WTC11 (cell line): Measurements from ENCODE around the gene C1QC. TPM values are rescaled to one million over a fixed set of nuclear protein-coding genes. Genes with fewer than 3 reads are reported as not detected.
A peak's percentile ranks its signal among the peaks of the same experiment; 100 is the strongest.
"Not testable (repeated sequence)": the region's sequence is repeated elsewhere in the genome, so short reads cannot be mapped to it uniquely, and the experiment has no call there.

Source experiments
- ATAC-seq: fragments of 200-7000 bp; cut with Tn5 transposase; 2 replicates; pipeline ENCODE4 v1.10.0; 2021; ENCODE audit warnings: mild to moderate bottlenecking, moderate library complexity
- CTCF ChIA-PET: fragments of 300-600 bp; sonication (Branson Sonifier 250); formaldehyde crosslinking; loops from one replicate; lab custom pipeline; 2021; ENCODE audit warnings: antibody characterized with exemption; lab: Charles Lee
- POLR2A ChIA-PET: fragments of 350-600 bp; sonication (Branson Sonifier 250); formaldehyde crosslinking; loops from one replicate; lab custom pipeline; 2021; ENCODE audit warnings: antibody characterized with exemption; lab: Charles Lee
- DNase-seq: peaks from one replicate; pipeline ENCODE4 v3.0.0; 2021; ENCODE audit warnings: low spot score
- H3K27ac Mint-ChIP-seq: 2 replicates; pipeline ENCODE4 v1.8.0; 2021; ENCODE audit warnings: mixed read lengths
- H3K27me3 Mint-ChIP-seq: 2 replicates; pipeline ENCODE4 v1.8.0; 2021; ENCODE audit warnings: low read depth, mild to moderate bottlenecking, moderate library complexity, mixed read lengths
- H3K36me3 Mint-ChIP-seq: 2 replicates; pipeline ENCODE4 v1.8.0; 2021; ENCODE audit warnings: mixed read lengths
- H3K4me1 Mint-ChIP-seq: 2 replicates; pipeline ENCODE4 v1.8.0; 2022; ENCODE audit warnings: mixed read lengths
- H3K4me3 Mint-ChIP-seq: 2 replicates; pipeline ENCODE4 v1.8.0; 2021; ENCODE audit warnings: mild to moderate bottlenecking, moderate library complexity, mixed read lengths
- H3K9me3 Mint-ChIP-seq: 2 replicates; pipeline ENCODE4 v1.8.0; 2021; ENCODE audit warnings: mixed read lengths
- ATF1 ChIP-seq: sonication (generic); formaldehyde crosslinking; IDR thresholded peaks from 2 replicates; pipeline ENCODE4 v1.8.1; 2023; ENCODE audit warnings: mild to moderate bottlenecking, moderate library complexity, missing genetic modification reagents
- MXD4 ChIP-seq: fragments of 250-450 bp; sonication (Bioruptor Pico); IDR thresholded peaks from 2 replicates; pipeline ENCODE4 v1.8.0; 2021; ENCODE audit warnings: mild to moderate bottlenecking, moderate library complexity, borderline replicate concordance
- NFE2L1 ChIP-seq: sonication (generic); formaldehyde crosslinking; IDR thresholded peaks from 2 replicates; pipeline ENCODE4 v1.8.1; 2023; ENCODE audit warnings: missing genetic modification reagents
- SMAD3 ChIP-seq: sonication (generic); formaldehyde crosslinking; IDR thresholded peaks from 2 replicates; pipeline ENCODE4 v1.8.0; 2022; ENCODE audit warnings: missing genetic modification reagents, mild to moderate bottlenecking, borderline replicate concordance
- ZNF232 ChIP-seq: sonication (generic); formaldehyde crosslinking; IDR thresholded peaks from 2 replicates; pipeline ENCODE4 v1.8.0; 2022; ENCODE audit warnings: mild to moderate bottlenecking, missing genetic modification reagents
- ZNF396 ChIP-seq: fragments of 250-450 bp; sonication (Bioruptor Pico); IDR thresholded peaks from 2 replicates; pipeline ENCODE4 v1.8.0; 2021; ENCODE audit warnings: mild to moderate bottlenecking, moderate library complexity, borderline replicate concordance
- ZNF416 ChIP-seq: fragments of 250-450 bp; sonication (Bioruptor Pico); IDR thresholded peaks from 2 replicates; pipeline ENCODE4 v1.9.0; 2021; ENCODE audit warnings: mild to moderate bottlenecking, inconsistent platforms
- total RNA-seq: library from RNA; stranded (reverse); gene quantifications from 3 replicates; pipeline ENCODE4 v1.2.3, GENCODE V29; 2021
- TF ChIP-seq, protein P1 (sequence below): fragments of 200-600 bp; IDR thresholded peaks from 2 replicates; pipeline ENCODE4 v1.8.0; 2022; ENCODE audit warnings: antibody characterized with exemption
- TF ChIP-seq, protein P2 (sequence below): fragments of 250-450 bp; sonication (Bioruptor Pico); IDR thresholded peaks from 2 replicates; pipeline ENCODE4 v1.9.0; 2021; ENCODE audit warnings: moderate library complexity, mild to moderate bottlenecking, inconsistent platforms, borderline replicate concordance
- TF ChIP-seq, protein P3 (sequence below): fragments of 250-450 bp; sonication (Bioruptor Pico); IDR thresholded peaks from 2 replicates; pipeline ENCODE4 v1.9.0; 2021; ENCODE audit warnings: mild to moderate bottlenecking
- TF ChIP-seq, protein P4 (sequence below): sonication (generic); formaldehyde crosslinking; IDR thresholded peaks from 2 replicates; pipeline ENCODE4 v1.8.0; 2022; ENCODE audit warnings: mild to moderate bottlenecking, missing genetic modification reagents

C1QC gene
- total RNA-seq, 1 experiment from 2014 or later: 0.28 TPM

DNA sequence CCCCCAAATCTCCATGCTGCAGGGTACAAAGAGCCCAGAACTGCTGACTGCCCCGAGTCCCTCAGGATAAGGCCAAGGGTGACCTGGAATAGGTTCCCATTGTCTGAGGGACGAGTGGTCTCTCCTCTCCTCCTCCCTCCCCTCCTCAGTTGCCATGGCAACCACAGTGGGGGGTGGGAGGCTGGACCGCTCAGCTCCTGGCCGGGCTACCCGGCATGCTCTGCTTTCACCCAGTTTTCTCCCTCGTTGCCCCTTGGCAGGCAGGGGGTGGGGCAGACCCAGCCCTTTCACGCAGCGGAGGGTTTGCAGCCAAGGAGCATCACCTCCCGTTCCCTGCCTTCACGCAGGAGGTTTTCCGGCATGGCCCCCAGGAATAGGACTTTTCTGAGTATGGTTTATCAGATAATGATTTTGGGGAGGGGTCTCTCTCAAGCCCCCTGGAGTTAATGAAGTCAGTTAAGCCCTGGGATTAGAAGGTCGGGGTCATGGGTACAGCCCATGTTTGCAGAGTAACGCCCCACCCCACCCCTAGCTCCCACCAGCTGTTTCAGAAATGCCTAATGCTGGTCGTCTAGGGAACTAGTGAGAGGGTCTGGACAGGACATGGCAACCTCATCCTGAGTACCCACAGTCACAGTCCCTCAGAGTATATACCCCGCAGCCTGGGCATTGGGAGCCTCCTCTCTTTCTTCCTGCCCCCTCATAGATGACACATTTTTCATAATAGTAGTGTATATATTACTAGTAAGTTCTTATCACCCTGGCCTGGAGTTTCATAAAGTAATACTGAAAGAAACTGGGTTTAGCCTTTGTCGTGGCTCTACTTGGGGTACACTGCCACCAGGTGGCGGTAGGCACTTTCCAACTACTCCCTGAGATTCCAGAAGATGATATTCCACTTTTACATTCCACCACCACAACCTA is 30.3 kb downstream of the C1QC start:
- TF ChIP-seq, protein P1, sequence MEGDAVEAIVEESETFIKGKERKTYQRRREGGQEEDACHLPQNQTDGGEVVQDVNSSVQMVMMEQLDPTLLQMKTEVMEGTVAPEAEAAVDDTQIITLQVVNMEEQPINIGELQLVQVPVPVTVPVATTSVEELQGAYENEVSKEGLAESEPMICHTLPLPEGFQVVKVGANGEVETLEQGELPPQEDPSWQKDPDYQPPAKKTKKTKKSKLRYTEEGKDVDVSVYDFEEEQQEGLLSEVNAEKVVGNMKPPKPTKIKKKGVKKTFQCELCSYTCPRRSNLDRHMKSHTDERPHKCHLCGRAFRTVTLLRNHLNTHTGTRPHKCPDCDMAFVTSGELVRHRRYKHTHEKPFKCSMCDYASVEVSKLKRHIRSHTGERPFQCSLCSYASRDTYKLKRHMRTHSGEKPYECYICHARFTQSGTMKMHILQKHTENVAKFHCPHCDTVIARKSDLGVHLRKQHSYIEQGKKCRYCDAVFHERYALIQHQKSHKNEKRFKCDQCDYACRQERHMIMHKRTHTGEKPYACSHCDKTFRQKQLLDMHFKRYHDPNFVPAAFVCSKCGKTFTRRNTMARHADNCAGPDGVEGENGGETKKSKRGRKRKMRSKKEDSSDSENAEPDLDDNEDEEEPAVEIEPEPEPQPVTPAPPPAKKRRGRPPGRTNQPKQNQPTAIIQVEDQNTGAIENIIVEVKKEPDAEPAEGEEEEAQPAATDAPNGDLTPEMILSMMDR: peak; percentile 46
- TF ChIP-seq, protein P2, sequence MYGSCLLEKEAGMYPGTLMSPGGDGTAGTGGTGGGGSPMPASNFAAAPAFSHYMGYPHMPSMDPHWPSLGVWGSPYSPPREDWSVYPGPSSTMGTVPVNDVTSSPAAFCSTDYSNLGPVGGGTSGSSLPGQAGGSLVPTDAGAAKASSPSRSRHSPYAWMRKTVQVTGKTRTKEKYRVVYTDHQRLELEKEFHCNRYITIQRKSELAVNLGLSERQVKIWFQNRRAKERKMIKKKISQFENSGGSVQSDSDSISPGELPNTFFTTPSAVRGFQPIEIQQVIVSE: no peak
- Mint-ChIP-seq H3K4me1 (peaks cover 7% of the 10 kb centered on the region; the same call in 1 of the 2 replicates), H3K36me3 (no peaks in the 10 kb centered on the region), H3K27ac (no peak overlapping the region), H3K27me3 (no peaks in the 10 kb centered on the region), H3K4me3 (no peak overlapping the region), H3K9me3 (no peaks in the 10 kb centered on the region)
- POLR2A ChIA-PET: no interaction called here
- DNase-seq: peak; percentile 67
- CTCF ChIA-PET: interaction anchor here (0.5 to 4.0 kb wide), 18 partner anchors 10 to 290 kb away, joined by 3 to 27 read pairs (median 3); partner anchors contain the start of gene C1QB
- peak; percentile 49 for ATAC-seq

DNA sequence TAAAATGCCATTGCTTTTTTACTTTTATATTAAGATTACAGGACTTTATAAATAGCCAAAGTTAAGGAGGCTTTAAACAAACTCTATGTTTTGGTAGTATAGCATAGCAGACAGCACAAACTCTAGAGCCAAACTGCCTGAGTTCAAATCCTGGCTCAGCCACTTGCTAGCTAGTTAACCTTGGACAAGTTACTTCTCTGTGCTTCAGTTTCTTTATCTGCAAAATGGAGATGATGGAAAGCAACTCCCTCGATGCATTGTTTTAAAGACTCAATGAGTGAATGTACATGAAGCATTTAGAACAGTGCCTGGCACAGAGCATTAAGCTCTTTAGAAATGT is 30.9 kb downstream of the C1QC start:
- CTCF ChIA-PET: interaction anchor here (0.8 to 4.0 kb wide), 14 partner anchors 10 to 290 kb away, joined by 3 to 27 read pairs (median 8); partner anchors contain the start of gene C1QB
- H3K27ac Mint-ChIP-seq: no peak overlapping the region
- no peaks in the 10 kb centered on the region for H3K36me3 Mint-ChIP-seq
- no peaks in the 10 kb centered on the region for H3K27me3 Mint-ChIP-seq
- H3K9me3 Mint-ChIP-seq: no peaks in the 10 kb centered on the region
- TF ChIP-seq, protein P3, sequence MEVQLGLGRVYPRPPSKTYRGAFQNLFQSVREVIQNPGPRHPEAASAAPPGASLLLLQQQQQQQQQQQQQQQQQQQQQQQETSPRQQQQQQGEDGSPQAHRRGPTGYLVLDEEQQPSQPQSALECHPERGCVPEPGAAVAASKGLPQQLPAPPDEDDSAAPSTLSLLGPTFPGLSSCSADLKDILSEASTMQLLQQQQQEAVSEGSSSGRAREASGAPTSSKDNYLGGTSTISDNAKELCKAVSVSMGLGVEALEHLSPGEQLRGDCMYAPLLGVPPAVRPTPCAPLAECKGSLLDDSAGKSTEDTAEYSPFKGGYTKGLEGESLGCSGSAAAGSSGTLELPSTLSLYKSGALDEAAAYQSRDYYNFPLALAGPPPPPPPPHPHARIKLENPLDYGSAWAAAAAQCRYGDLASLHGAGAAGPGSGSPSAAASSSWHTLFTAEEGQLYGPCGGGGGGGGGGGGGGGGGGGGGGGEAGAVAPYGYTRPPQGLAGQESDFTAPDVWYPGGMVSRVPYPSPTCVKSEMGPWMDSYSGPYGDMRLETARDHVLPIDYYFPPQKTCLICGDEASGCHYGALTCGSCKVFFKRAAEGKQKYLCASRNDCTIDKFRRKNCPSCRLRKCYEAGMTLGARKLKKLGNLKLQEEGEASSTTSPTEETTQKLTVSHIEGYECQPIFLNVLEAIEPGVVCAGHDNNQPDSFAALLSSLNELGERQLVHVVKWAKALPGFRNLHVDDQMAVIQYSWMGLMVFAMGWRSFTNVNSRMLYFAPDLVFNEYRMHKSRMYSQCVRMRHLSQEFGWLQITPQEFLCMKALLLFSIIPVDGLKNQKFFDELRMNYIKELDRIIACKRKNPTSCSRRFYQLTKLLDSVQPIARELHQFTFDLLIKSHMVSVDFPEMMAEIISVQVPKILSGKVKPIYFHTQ (CRISPR knock-in tag): no peak
- no peak for TF ChIP-seq ZNF396
- TF ChIP-seq, all 79 proteins: peak for 0
- H3K4me1 Mint-ChIP-seq: peaks cover 7% of the 10 kb centered on the region; the same call in 1 of the 2 replicates
- H3K4me3 Mint-ChIP-seq: no peak overlapping the region
- DNase-seq (no peak), ATAC-seq (no peak)
- POLR2A ChIA-PET: no interaction called here

DNA sequence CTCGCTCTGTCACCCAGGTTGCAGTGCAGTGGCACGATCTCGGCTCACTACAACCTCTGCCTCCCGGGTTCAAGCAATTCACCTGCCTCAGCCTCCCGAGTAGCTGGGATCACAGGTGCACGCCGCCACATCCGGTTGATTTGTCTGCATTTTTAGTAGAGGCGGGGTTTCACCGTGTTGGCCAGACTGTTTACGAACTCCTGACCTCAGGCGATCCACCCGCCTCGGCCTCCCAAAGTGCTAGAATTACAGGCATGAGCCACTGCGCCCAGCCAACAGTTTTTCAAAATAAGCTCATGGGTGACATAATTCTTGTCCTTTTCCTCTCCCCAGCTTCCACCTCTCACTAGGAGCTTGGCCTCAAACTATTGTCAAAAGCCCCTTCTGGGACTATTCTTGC is 32.7 kb downstream of the C1QC start:
- H3K27me3 Mint-ChIP-seq, H3K27ac Mint-ChIP-seq, DNase-seq, H3K4me3 Mint-ChIP-seq, H3K9me3 Mint-ChIP-seq, ATAC-seq, H3K36me3 Mint-ChIP-seq, H3K4me1 Mint-ChIP-seq, POLR2A ChIA-PET: not testable (repeated sequence)
- CTCF ChIA-PET: interaction anchor here (0.7 to 2.3 kb wide), 6 partner anchors 9 to 254 kb away, joined by 4 to 8 read pairs (median 4); no protein-coding TSS in a partner anchor

DNA sequence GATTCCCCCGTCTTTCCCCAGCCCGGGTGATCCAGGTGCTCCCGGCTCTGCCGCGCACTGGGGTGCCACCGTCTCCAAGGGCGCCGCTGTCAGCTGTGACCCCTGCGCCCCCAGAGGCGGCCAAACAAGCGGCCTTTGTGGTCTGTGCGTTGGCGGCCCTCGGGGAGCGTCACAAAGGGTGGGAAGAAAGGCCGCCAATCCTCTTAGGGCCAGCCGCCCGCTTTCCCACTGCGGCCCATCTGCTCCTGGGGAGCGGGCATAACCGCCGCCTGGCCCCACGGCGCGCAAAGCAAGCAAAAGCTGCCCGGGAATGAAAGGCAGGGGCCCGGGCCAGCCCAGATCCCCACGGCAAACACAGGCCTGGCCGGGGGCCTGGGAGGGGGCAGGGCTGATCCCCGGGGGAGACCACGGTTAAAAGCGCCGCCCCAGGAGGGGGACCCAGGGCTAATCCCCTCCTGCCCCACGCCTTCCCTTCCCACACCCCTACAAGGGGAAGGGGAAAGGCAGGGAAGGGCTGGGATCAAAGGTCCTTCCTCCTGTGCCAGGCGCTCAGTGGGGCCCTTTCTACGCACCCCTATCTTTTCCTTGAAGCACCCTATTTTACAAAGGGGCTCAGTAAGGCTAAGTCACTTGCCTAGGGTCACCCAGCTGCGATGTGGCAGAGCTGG is 33.6 kb downstream of the C1QC start:
- Mint-ChIP-seq H3K27me3 (no peaks in the 10 kb centered on the region), H3K4me3 (no peak overlapping the region), H3K36me3 (no peaks in the 10 kb centered on the region), H3K27ac (no peak overlapping the region), H3K4me1 (peaks cover 7% of the 10 kb centered on the region; the same call in 1 of the 2 replicates)
- ChIA-PET POLR2A (no interaction called here), CTCF (interaction anchor here (1.0 to 2.3 kb wide), 5 partner anchors 8 to 253 kb away, joined by 4 to 12 read pairs (median 8); no protein-coding TSS in a partner anchor)
- ATAC-seq: no peak
- DNase-seq: no peak
- TF ChIP-seq ATF1 (CRISPR knock-in tag) (no peak), SMAD3 (CRISPR knock-in tag) (no peak), NFE2L1 (no peak), MXD4 (CRISPR knock-in tag) (no peak), ZNF232 (CRISPR knock-in tag) (no peak), ZNF416 (no peak)
- TF ChIP-seq, protein P4, sequence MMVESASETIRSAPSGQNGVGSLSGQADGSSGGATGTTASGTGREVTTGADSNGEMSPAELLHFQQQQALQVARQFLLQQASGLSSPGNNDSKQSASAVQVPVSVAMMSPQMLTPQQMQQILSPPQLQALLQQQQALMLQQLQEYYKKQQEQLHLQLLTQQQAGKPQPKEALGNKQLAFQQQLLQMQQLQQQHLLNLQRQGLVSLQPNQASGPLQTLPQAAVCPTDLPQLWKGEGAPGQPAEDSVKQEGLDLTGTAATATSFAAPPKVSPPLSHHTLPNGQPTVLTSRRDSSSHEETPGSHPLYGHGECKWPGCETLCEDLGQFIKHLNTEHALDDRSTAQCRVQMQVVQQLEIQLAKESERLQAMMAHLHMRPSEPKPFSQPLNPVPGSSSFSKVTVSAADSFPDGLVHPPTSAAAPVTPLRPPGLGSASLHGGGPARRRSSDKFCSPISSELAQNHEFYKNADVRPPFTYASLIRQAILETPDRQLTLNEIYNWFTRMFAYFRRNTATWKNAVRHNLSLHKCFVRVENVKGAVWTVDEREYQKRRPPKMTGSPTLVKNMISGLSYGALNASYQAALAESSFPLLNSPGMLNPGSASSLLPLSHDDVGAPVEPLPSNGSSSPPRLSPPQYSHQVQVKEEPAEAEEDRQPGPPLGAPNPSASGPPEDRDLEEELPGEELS (CRISPR knock-in tag): no peak
- TF ChIP-seq, all 79 proteins: peak for 0
- H3K9me3 Mint-ChIP-seq: no peaks in the 10 kb centered on the region
